Measurements from ENCODE around the gene GLIS1.

DNA sequence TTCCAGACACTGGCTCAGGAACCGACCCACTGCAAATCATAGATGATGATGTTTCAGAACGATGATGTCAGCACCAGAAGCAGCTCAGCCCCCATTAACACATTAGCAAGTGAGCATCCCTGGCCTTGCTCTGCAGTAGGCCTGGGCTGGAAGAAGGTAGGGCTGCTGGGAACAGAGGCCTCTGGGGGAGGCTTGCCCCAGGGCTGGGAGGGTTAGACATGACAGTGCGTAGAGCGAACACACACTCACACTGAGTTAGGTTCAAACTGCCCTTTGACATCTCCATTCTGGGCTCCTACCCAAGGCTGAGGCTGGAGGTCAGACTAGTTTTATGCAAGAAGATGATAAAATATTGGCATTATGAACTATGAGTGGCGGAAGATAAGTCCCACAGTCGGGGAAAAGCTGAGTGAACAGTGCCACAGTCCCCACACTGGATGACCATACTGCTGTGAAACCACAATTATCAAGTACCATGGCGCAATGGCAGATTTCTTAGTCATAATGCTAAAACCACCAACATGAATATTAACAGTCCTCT lies 188.7 kb downstream of the GLIS1 start:
- TF ChIP-seq EP300 (IDR thresholded peaks at IDR 0.05), result no peak
- TF ChIP-seq, protein P1, sequence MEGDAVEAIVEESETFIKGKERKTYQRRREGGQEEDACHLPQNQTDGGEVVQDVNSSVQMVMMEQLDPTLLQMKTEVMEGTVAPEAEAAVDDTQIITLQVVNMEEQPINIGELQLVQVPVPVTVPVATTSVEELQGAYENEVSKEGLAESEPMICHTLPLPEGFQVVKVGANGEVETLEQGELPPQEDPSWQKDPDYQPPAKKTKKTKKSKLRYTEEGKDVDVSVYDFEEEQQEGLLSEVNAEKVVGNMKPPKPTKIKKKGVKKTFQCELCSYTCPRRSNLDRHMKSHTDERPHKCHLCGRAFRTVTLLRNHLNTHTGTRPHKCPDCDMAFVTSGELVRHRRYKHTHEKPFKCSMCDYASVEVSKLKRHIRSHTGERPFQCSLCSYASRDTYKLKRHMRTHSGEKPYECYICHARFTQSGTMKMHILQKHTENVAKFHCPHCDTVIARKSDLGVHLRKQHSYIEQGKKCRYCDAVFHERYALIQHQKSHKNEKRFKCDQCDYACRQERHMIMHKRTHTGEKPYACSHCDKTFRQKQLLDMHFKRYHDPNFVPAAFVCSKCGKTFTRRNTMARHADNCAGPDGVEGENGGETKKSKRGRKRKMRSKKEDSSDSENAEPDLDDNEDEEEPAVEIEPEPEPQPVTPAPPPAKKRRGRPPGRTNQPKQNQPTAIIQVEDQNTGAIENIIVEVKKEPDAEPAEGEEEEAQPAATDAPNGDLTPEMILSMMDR (IDR thresholded peaks at IDR 0.05), result no peak

Data from ovary (tissue), 3 donors.